HEK293T (cell line): ENCODE measurements around the gene NDRG4.

Experiments
- ARNT ChIP-seq: fragments of 450-650 bp; IDR thresholded peaks from 2 replicates; pipeline ENCODE4 v1.6.1; 2017; ENCODE audit warnings: mild to moderate bottlenecking
- FOXK2 ChIP-seq: fragments of 450-650 bp; IDR thresholded peaks from 2 replicates; pipeline ENCODE4 v1.6.1; 2016; ENCODE audit warnings: mild to moderate bottlenecking

DNA sequence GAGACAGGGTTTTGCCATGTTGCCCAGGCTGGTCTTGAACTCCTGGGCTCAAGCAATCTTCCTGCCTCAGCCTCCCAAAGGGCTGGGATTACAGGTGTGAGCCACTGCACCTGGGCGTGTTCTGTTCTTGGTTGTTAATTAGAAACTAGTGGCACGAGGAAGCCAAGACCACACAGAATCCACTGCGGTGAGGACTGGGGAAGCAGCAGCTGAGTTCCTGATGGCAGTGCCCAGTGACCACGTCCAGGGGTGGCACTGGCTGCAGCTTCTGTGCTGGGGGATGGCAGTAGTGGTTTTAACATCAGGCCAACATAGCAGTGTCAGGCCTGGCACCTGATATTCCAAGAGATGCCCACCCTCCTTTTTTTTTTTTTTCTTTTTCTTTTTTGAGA, 39.7 kb upstream of the NDRG4 start:
- TF ChIP-seq ARNT (no peak), FOXK2 (no peak)
